Measurements from ENCODE around the gene RBM6. TPM values are rescaled to one million over a fixed set of nuclear protein-coding genes. Genes with fewer than 3 reads are reported as not detected.

RBM6 gene
- total RNA-seq, 1 donor from 2014 or later: 53.9 TPM

GRCh38 chr3:50125541-50126286 is 185.8 kb downstream of the RBM6 start:
- no peak for TF ChIP-seq EZH2 (IDR thresholded peaks at IDR 0.05; ENCODE audit: insufficient read depth, low read length)
- TF ChIP-seq CTCF (IDR thresholded peaks at IDR 0.05; ENCODE audit: insufficient read depth, low read depth, low read length): no peak

GRCh38 chr3:50126287-50127211 is 186.6 kb downstream of the RBM6 start:
- no peaks in the 10 kb centered on the region for H3K9me3 ChIP-seq (ENCODE audit: insufficient read depth, low read depth, low read length)
- H4K20me1 ChIP-seq (ENCODE audit: insufficient read depth, low read length): peaks cover 16% of the 10 kb centered on the region
- peaks cover 2% of the 10 kb centered on the region for H3K36me3 Mint-ChIP-seq (ENCODE audit: low read depth, unreplicated experiment)
- peaks cover 7% of the 10 kb centered on the region for H3K4me1 ChIP-seq (ENCODE audit: insufficient read depth, low read length)
- no peaks in the 10 kb centered on the region for H3K36me3 ChIP-seq (ENCODE audit: insufficient read depth, low read length)
- FAIRE-seq (no peak), DNase-seq (ENCODE audit: low read depth) (peak; percentile 23)
- H3K27ac Mint-ChIP-seq (ENCODE audit: unreplicated experiment): no peak overlapping the region
- H3K27ac ChIP-seq (ENCODE audit: low read depth, low read length): no peak overlapping the region
- H3K27me3 Mint-ChIP-seq (ENCODE audit: low read depth, unreplicated experiment): peaks cover 9% of the 10 kb centered on the region
- TF ChIP-seq EZH2 (IDR thresholded peaks at IDR 0.05; ENCODE audit: insufficient read depth, low read length): no peak
- no peak for TF ChIP-seq CTCF (IDR thresholded peaks at IDR 0.05; ENCODE audit: insufficient read depth, low read depth, low read length)
- no peaks in the 10 kb centered on the region for H3K9me3 Mint-ChIP-seq (ENCODE audit: unreplicated experiment)
- peaks cover 7% of the 10 kb centered on the region for H3K4me1 Mint-ChIP-seq (ENCODE audit: low read depth, unreplicated experiment)
- no peaks in the 10 kb centered on the region for H3K79me2 ChIP-seq (ENCODE audit: insufficient read depth, low read length)
- no peak overlapping the region for H3K4me3 Mint-ChIP-seq (ENCODE audit: unreplicated experiment)
- H3K4me3 ChIP-seq (ENCODE audit: insufficient read depth, low read depth, low read length): no peak overlapping the region
- H3K4me2 ChIP-seq (ENCODE audit: low read length): peak overlapping the region; percentile 31
- H3K27me3 ChIP-seq (ENCODE audit: insufficient read depth, low read length): no peaks in the 10 kb centered on the region
- no peak overlapping the region for H3K9ac ChIP-seq (ENCODE audit: low read length)
- no peak overlapping the region for H2AFZ ChIP-seq (ENCODE audit: low read depth, low read length)

More at GRCh38 chr3:50125541-50126286, 185.8 kb downstream of the RBM6 start:
- H3K4me3 ChIP-seq (ENCODE audit: insufficient read depth, low read depth, low read length): no peak overlapping the region
- no peak overlapping the region for H3K27ac ChIP-seq (ENCODE audit: low read depth, low read length)
- peaks cover 7% of the 10 kb centered on the region for H3K4me1 Mint-ChIP-seq (ENCODE audit: low read depth, unreplicated experiment)
- peaks cover 4% of the 10 kb centered on the region for H3K27me3 Mint-ChIP-seq (ENCODE audit: low read depth, unreplicated experiment)
- peaks cover 7% of the 10 kb centered on the region for H3K4me1 ChIP-seq (ENCODE audit: insufficient read depth, low read length)
- H3K9ac ChIP-seq (ENCODE audit: low read length): no peak overlapping the region
- no peaks in the 10 kb centered on the region for H3K27me3 ChIP-seq (ENCODE audit: insufficient read depth, low read length)
- H3K36me3 Mint-ChIP-seq (ENCODE audit: low read depth, unreplicated experiment): peaks cover 4% of the 10 kb centered on the region
- no peaks in the 10 kb centered on the region for H3K36me3 ChIP-seq (ENCODE audit: insufficient read depth, low read length)
- peaks cover 25% of the 10 kb centered on the region for H4K20me1 ChIP-seq (ENCODE audit: insufficient read depth, low read length)
- no peaks in the 10 kb centered on the region for H3K79me2 ChIP-seq (ENCODE audit: insufficient read depth, low read length)
- DNase-seq (ENCODE audit: low read depth) (no peak), FAIRE-seq (no peak)
- H3K9me3 ChIP-seq (ENCODE audit: insufficient read depth, low read depth, low read length): no peaks in the 10 kb centered on the region
- H3K4me3 Mint-ChIP-seq (ENCODE audit: unreplicated experiment): no peak overlapping the region
- H3K9me3 Mint-ChIP-seq (ENCODE audit: unreplicated experiment): no peaks in the 10 kb centered on the region
- H3K27ac Mint-ChIP-seq (ENCODE audit: unreplicated experiment): no peak overlapping the region
- no peak overlapping the region for H2AFZ ChIP-seq (ENCODE audit: low read depth, low read length)
- H3K4me2 ChIP-seq (ENCODE audit: low read length): peak overlapping the region; percentile 31

Other genes with a start within 250 kb of the RBM6 start
- gene AMIGO3, start 220.5 kb upstream of the RBM6 start, total RNA-seq: 0.16 TPM in 1 of 2 replicates, not detected in the other
- 21.4 and 24.6 TPM in 2 replicates for gene GMPPB, start 216.2 kb upstream of the RBM6 start, total RNA-seq
- 34.5 and 38.3 TPM in 2 replicates for gene IP6K1, start 153.6 kb upstream of the RBM6 start, total RNA-seq
- gene CDHR4, start 140.3 kb upstream of the RBM6 start, total RNA-seq: not detected in 2 replicates
- 2.7 and 3.9 TPM in 2 replicates for gene INKA1, start 136.9 kb upstream of the RBM6 start, total RNA-seq
- 18.9 and 26.2 TPM in 2 replicates for gene UBA7, start 126.2 kb upstream of the RBM6 start, total RNA-seq
- gene TRAIP, start 83.6 kb upstream of the RBM6 start, total RNA-seq: 3.2 and 3.4 TPM in 2 replicates
- gene CAMKV, start 70.2 kb upstream of the RBM6 start, total RNA-seq: 0.22 and 0.45 TPM in 2 replicates
- 0.46 and 0.57 TPM in 2 replicates for gene MST1R, start 36.3 kb upstream of the RBM6 start, total RNA-seq
- 12.4 and 15.2 TPM in 2 replicates for gene MON1A, start 10.3 kb upstream of the RBM6 start, total RNA-seq
- 124 and 127 TPM in 2 replicates for gene RBM5, start 148.8 kb downstream of the RBM6 start, total RNA-seq
- 5.1 and 6.6 TPM in 2 replicates for gene SEMA3F, start 215.2 kb downstream of the RBM6 start, total RNA-seq

All from astrocyte (in vitro differentiated cells and primary cell).